Adipocyte (in vitro differentiated cells): ENCODE data around the gene ONECUT2.

Experiments
- DNase-seq: peaks from one replicate; pipeline ENCODE4 v3.0.0-alpha.2; 2015; ENCODE audit warnings: low read depth
- H3K27me3 ChIP-seq: replicated peaks from 2 replicates; pipeline ENCODE4 v1.7.0; 2013; ENCODE audit warnings: mild to moderate bottlenecking, low read length, moderate library complexity; ENCODE audit not compliant: control insufficient read depth, insufficient read depth
- H3K36me3 ChIP-seq: 2 replicates; pipeline ENCODE4 v1.7.0; 2013; ENCODE audit warnings: low read length, mild to moderate bottlenecking, moderate library complexity; ENCODE audit not compliant: control insufficient read depth, insufficient read depth, severe bottlenecking
- H3K4me1 ChIP-seq: 2 replicates; pipeline ENCODE4 v1.7.0; 2013; ENCODE audit warnings: mild to moderate bottlenecking, low read length, moderate library complexity; ENCODE audit not compliant: control insufficient read depth, insufficient read depth
- H3K4me3 ChIP-seq: 2 replicates; pipeline ENCODE4 v1.7.0; 2013; ENCODE audit warnings: mild to moderate bottlenecking, low read length, moderate library complexity
- H3K9ac ChIP-seq: 2 replicates; pipeline ENCODE4 v1.7.0; 2013; ENCODE audit warnings: mild to moderate bottlenecking, low read length, moderate library complexity
- H3K9me3 ChIP-seq: 2 replicates; pipeline ENCODE4 v1.7.0; 2013; ENCODE audit warnings: mild to moderate bottlenecking, low read length, moderate library complexity; ENCODE audit not compliant: control insufficient read depth

The ONECUT2 gene

DNA sequence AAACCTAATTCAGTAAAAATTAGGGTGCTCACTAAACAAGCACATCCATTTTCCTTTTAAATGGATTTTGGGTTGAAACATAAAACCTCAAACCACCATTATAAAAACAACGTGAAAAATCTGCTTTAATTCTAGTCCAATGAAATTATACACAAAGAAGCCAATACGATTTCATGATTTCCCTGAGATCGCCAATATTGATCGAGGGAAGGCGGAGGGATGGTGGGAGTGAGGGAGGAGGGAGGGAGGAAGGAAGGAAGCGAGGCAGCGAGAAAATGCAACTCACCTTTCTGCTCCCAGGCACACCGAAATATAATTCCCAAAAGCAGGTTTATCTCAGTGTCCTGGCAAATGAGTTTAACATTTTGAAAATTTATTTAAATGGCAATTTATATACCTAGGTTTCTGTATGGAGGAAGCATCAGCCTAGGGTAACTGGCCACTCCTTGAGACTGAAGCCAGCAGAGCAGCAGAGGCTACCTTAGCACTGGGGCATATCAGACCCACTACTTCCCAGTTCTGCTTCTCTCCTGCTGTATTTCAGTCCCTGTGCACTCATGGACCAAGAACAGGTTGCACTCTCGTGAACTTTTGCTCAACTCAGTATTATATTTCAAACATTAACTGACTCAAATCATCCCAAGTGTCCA, 2.3 kb upstream of the ONECUT2 start:
- Histone ChIP-seq H3K36me3 (no peaks in the 10 kb centered on the region), H3K4me1 (peaks cover 11% of the 10 kb centered on the region), H3K9me3 (peaks cover 27% of the 10 kb centered on the region), H3K27me3 (peaks cover 89% of the 10 kb centered on the region), H3K4me3 (no peak overlapping the region), H3K9ac (no peak overlapping the region)
- DNase-seq = no peak

DNA sequence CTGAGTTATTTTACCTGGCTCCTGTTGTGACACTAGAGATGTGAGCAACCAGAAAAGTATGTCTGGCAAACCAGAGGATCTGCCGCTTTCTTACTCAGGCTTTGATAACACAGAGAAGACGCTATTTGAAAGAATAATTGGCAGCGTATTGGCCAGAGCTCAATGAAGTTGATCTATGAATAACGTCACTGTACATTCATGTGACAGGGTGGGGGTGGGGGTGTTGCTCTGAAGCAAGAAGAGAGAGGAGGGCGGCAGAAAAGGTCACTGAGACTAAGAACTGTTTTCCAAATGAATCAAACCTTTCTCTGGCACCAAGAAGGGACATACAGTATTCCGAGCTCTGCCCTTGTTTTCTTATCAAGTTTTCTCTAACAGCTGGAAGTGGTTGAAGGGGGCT, 1.7 kb upstream of the ONECUT2 start:
- DNase-seq = no peak
- no peaks in the 10 kb centered on the region for H3K36me3 ChIP-seq
- H3K4me3 ChIP-seq = no peak overlapping the region
- peaks cover 89% of the 10 kb centered on the region for H3K27me3 ChIP-seq
- peaks cover 23% of the 10 kb centered on the region for H3K9me3 ChIP-seq
- H3K4me1 ChIP-seq = peaks cover 17% of the 10 kb centered on the region
- H3K9ac ChIP-seq = no peak overlapping the region

DNA sequence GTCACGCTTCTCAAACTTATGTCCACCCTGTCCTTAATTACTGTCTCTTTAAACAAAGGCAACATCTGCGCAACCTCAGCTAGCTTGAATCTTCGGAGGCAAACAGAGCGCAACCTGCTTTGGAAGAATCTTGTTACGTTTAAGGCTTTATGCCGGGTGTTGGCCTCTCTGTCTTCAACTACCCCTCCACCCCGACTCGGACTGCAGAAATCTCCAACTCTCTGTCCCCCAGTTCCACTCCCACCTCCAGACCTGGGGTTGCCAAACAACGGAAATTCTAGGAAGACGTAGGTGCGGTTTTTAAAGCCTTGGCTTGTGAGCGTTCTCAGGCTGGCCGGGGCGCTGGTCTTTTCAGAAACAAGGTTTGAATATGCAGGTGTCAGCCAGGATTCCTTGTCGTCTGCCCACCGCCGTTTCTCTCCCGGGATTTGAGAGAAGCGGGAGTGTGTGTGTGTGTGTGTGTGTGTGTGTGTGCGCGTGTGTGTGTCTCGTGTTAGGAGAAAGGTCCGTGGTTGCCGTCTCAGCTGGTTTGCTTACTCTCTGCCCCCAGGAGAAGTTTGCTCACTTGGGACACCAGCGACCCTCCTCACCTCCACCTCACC, 1.1 kb upstream of the ONECUT2 start:
- Histone ChIP-seq H3K27me3 (peaks cover 89% of the 10 kb centered on the region), H3K4me3 (peak overlapping the region; percentile 82), H3K9ac (no peak overlapping the region), H3K9me3 (peaks cover 18% of the 10 kb centered on the region), H3K36me3 (no peaks in the 10 kb centered on the region), H3K4me1 (peaks cover 18% of the 10 kb centered on the region)
- no peak for DNase-seq

DNA sequence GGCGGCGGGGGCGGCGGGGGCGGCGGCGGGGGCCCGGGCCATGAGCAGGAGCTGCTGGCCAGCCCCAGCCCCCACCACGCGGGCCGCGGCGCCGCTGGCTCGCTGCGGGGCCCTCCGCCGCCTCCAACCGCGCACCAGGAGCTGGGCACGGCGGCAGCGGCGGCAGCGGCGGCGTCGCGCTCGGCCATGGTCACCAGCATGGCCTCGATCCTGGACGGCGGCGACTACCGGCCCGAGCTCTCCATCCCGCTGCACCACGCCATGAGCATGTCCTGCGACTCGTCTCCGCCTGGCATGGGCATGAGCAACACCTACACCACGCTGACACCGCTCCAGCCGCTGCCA, 644 bp downstream of the ONECUT2 start:
- Histone ChIP-seq H3K9ac (no peak overlapping the region), H3K27me3 (peaks cover 89% of the 10 kb centered on the region), H3K9me3 (peaks cover 8% of the 10 kb centered on the region), H3K4me3 (no peak overlapping the region), H3K4me1 (peaks cover 26% of the 10 kb centered on the region), H3K36me3 (no peaks in the 10 kb centered on the region)
- DNase-seq = no peak

DNA sequence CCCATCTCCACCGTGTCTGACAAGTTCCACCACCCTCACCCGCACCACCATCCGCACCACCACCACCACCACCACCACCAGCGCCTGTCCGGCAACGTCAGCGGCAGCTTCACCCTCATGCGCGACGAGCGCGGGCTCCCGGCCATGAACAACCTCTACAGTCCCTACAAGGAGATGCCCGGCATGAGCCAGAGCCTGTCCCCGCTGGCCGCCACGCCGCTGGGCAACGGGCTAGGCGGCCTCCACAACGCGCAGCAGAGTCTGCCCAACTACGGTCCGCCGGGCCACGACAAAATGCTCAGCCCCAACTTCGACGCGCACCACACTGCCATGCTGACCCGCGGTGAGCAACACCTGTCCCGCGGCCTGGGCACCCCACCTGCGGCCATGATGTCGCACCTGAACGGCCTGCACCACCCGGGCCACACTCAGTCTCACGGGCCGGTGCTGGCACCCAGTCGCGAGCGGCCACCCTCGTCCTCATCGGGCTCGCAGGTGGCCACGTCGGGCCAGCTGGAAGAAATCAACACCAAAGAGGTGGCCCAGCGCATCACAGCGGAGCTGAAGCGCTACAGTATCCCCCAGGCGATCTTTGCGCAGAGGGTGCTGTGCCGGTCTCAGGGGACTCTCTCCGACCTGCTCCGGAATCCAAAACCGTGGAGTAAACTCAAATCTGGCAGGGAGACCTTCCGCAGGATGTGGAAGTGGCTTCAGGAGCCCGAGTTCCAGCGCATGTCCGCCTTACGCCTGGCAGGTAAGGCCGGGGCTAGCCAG, 1.2 kb downstream of the ONECUT2 start:
- peaks cover 89% of the 10 kb centered on the region for H3K27me3 ChIP-seq
- no peak for DNase-seq
- no peaks in the 10 kb centered on the region for H3K36me3 ChIP-seq
- H3K4me1 ChIP-seq = peaks cover 26% of the 10 kb centered on the region
- no peak overlapping the region for H3K9ac ChIP-seq
- peaks cover 8% of the 10 kb centered on the region for H3K9me3 ChIP-seq
- H3K4me3 ChIP-seq = no peak overlapping the region

DNA sequence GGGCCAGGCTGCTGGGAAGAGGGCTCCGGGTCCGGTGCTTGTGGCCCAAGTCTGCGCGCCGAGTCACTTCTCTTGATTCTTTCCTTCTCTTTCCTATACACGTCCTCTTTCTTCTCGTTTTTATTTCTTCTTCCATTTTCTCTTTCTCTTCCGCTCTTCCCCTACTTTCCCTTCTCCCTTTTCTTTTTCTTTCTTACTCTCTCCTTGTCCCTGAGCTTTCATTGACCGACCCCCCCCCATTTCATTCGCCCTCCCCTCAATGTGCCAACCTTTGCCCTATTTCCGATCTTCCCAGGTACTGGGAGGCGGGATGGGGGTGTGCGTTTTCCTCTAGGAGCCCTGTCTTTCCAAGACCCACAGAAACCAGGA, 1.8 kb downstream of the ONECUT2 start:
- DNase-seq = no peak
- Histone ChIP-seq H3K36me3 (no peaks in the 10 kb centered on the region), H3K4me3 (no peak overlapping the region), H3K27me3 (peaks cover 89% of the 10 kb centered on the region), H3K4me1 (peaks cover 26% of the 10 kb centered on the region), H3K9me3 (peaks cover 4% of the 10 kb centered on the region), H3K9ac (no peak overlapping the region)

DNA sequence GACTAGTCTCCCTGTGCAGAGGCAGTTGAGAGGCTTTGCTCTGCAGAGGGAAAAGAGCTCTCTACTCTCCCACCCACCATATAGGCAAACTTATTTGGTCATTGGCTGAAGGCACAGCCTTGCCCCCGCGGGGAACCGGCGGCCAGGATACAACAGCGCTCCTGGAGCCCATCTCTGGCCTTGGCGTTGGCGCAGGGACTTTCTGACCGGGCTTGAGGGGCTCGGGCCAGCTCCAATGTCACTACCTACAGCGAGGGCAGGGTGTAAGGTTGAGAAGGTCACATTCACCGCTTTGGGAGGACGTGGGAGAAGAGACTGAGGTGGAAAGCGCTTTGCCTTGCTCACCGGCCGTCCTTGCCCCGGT, 2.2 kb downstream of the ONECUT2 start:
- Histone ChIP-seq H3K4me1 (peaks cover 26% of the 10 kb centered on the region), H3K27me3 (peaks cover 89% of the 10 kb centered on the region), H3K9ac (no peak overlapping the region), H3K36me3 (no peaks in the 10 kb centered on the region), H3K4me3 (peak overlapping the region; percentile 52), H3K9me3 (peaks cover 4% of the 10 kb centered on the region)
- DNase-seq = no peak

DNA sequence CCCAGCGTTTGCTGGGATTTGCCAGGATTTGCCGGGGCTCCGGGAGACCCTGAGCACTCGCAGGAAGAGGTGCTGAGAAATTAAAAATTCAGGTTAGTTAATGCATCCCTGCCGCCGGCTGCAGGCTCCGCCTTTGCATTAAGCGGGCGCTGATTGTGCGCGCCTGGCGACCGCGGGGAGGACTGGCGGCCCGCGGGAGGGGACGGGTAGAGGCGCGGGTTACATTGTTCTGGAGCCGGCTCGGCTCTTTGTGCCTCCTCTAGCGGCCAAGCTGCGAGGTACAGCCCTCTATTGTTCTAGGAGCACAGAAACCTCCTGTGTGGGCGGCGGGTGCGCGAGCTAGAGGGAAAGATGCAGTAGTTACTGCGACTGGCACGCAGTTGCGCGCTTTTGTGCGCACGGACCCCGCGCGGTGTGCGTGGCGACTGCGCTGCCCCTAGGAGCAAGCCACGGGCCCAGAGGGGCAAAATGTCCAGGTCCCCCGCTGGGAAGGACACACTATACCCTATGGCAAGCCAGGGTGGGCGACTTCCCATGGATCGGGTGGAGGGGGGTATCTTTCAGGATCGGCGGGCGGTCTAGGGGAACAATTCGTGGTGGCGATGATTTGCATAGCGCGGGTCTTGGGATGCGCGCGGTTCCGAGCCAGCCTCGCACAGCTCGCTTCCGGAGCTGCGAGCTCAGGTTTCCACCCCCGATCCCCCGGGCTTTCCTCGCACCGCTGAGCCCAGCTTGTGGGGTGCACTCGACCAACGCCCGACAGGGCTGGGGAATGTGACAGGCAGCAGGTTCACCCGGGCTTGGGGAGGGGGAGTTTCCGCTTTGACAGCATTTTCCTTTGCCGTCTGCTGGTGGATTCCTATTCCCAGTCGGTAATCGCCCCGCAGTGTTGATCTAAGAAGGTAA, 2.8 kb downstream of the ONECUT2 start:
- no peak overlapping the region for H3K9ac ChIP-seq
- DNase-seq = peak; percentile 77
- H3K36me3 ChIP-seq = no peaks in the 10 kb centered on the region
- H3K27me3 ChIP-seq = peaks cover 89% of the 10 kb centered on the region
- H3K4me3 ChIP-seq = peak overlapping the region; percentile 52
- H3K4me1 ChIP-seq = peaks cover 26% of the 10 kb centered on the region
- peaks cover 4% of the 10 kb centered on the region for H3K9me3 ChIP-seq

DNA sequence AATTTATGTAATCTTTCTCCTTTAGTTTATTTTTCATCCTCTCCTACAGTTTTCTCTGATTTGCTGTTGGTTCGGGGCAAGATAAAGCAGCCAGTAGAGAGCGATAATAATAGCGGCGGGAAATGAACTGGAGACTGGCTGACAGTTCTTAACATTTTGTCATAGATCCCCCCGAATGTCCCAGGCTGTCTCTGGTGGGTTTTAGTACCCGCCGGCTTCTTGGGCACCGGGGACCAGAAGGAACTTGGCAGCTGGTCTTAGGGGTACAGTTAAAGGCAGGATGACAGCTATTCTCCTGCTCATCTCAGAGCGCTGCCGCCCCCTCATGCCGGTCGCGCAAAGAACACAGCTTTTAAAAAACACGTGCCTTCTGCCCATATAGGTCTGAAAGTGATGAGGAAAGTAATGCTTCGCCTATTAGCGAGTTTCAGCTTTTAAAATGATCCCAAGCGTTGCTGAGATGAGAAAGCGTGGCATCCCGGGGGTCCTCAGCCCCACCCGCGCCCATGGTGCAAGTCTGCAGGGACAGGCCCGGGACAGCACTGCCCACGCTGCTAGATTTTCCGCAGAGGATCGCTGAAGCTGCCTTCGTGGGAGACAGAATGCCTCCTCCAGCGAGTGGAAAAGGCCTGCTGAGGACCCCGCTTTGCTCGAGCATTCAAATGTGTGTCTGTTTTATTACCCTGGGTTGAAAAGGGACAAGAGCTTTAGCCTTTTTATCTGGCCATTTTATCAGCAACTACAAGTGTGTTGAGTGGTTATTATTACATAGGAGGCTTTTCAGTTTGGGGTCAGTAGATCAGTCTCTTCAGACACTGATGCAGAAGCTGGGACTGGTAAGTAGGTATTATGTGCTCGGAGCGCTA, 3.8 kb downstream of the ONECUT2 start:
- peaks cover 4% of the 10 kb centered on the region for H3K9me3 ChIP-seq
- H3K9ac ChIP-seq = no peak overlapping the region
- no peaks in the 10 kb centered on the region for H3K36me3 ChIP-seq
- peak overlapping the region; percentile 52 for H3K4me3 ChIP-seq
- H3K27me3 ChIP-seq = peaks cover 89% of the 10 kb centered on the region
- DNase-seq = no peak
- H3K4me1 ChIP-seq = peaks cover 26% of the 10 kb centered on the region

DNA sequence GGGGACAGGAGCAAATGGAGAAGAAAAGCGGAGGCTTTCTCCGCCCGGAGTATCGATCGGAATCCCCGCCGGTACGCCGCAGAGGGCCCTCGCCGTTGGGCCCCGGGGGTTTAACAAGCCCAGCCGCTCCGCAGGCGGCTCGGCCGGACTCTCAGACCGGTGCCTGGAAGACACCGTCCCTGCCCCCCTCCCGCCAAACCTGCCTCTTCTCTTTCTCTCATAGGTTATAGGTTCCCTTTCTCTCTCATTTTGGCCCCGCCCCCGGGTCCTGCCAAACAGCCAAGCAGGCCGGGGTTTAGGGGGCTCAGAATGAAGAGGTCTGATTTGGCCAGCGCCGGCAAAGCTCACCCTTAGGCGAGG, 4.4 kb downstream of the ONECUT2 start:
- no peak overlapping the region for H3K4me3 ChIP-seq
- H3K4me1 ChIP-seq = peaks cover 24% of the 10 kb centered on the region
- no peak for DNase-seq
- H3K36me3 ChIP-seq = no peaks in the 10 kb centered on the region
- no peak overlapping the region for H3K9ac ChIP-seq
- H3K9me3 ChIP-seq = peaks cover 4% of the 10 kb centered on the region
- peaks cover 89% of the 10 kb centered on the region for H3K27me3 ChIP-seq
